Kidney (tissue), 14 donors: ENCODE data around the gene ZNF423. TPM values are rescaled to one million over a fixed set of nuclear protein-coding genes. Genes with fewer than 3 reads are reported as not detected.

ENCODE experiments used
- DNase-seq, 5 donors: peaks; one replicate each; pipeline ENCODE4 v3.0.0-alpha.2; 2013 to 2020
- FAIRE-seq: peaks from 2 replicates; lab custom pipeline; 2012; peaks lifted over from hg19 to GRCh38; lab: Jason Lieb, UNC
- H3K27ac ChIP-seq, 2 donors: one replicate each; pipeline ENCODE4 v1.7.0; 2013; ENCODE audit warnings: low read depth in 2 of 2, low read length in 2 of 2, inconsistent platforms in 1 of 2
- H3K27me3 ChIP-seq: one replicate; pipeline ENCODE4 v1.7.1; 2013; ENCODE audit warnings: low read length, inconsistent platforms; ENCODE audit not compliant: control insufficient read depth, insufficient read depth
- H3K36me3 ChIP-seq, 3 donors: one replicate each; pipeline versions ENCODE4 v1.7.0 to v1.7.1; 2013; ENCODE audit warnings: low read length in 3 of 3, control low read depth in 1 of 3, inconsistent platforms in 1 of 3; ENCODE audit not compliant: insufficient read depth in 3 of 3, control insufficient read depth in 2 of 3
- H3K4me1 ChIP-seq, 3 donors: one replicate each; pipeline versions ENCODE4 v1.7.0 to v1.7.1; 2013; ENCODE audit warnings: low read length in 3 of 3, inconsistent platforms in 1 of 3, low read depth in 1 of 3; ENCODE audit not compliant: control insufficient read depth in 2 of 3, insufficient read depth in 2 of 3
- H3K4me3 ChIP-seq, 3 donors: one replicate each; pipeline versions ENCODE4 v1.7.0 to v1.8.1; 2013; ENCODE audit warnings: low read length in 3 of 3, control low read depth in 1 of 3, inconsistent platforms in 1 of 3
- H3K9ac ChIP-seq, 3 donors: one replicate each; pipeline versions ENCODE4 v1.7.0 to v1.7.1; 2013; ENCODE audit warnings: low read length in 3 of 3, control low read depth in 1 of 3, inconsistent platforms in 1 of 3
- H3K9me3 ChIP-seq, 3 donors: one replicate each; pipeline versions ENCODE4 v1.7.0 to v1.7.1; 2013; ENCODE audit warnings: low read length in 3 of 3, control low read depth in 1 of 3, inconsistent platforms in 1 of 3; ENCODE audit not compliant: control insufficient read depth in 2 of 3, insufficient read depth in 1 of 3
- intact Hi-C: fragments of 100-400 bp; cut with DNase I; formaldehyde crosslinking; loops from one replicate; pipeline ENCODE4 v1.11.1; 2022
- polyA plus RNA-seq: library from polyadenylated mRNA; stranded (reverse); fragments of 350-450 nt; fragmentation: Illumina TruSeq; extraction: RNeasy Lipid Tissue Mini Kit (QIAGEN cat#74804); gene quantifications from one replicate; pipeline ENCODE4 v1.2.3, GENCODE V29; 2014; ENCODE audit warnings: low read depth, low replicate concordance; ENCODE audit not compliant: insufficient read depth
- total RNA-seq: library from RNA; stranded (reverse); fragmentation: NEBNext Ultra II Directional; extraction: Animal tissue kit (Norgen Biotek cat#: 25700); gene quantifications from one replicate; pipeline ENCODE4 v1.2.1, GENCODE V29; 2021
- TF ChIP-seq, protein P1 (sequence below): IDR thresholded peaks from 3 replicates; pipeline ENCODE4 v1.5.1; 2012; ENCODE audit warnings: mild to moderate bottlenecking, moderate library complexity, borderline replicate concordance; ENCODE audit not compliant: insufficient read depth; ENCODE audit errors: extremely low read depth
- donor health status: control.
- donor health status: control.
- donor health status: control.
- donor health status: control.
- donor health status: control.
- donor health status: DM: yes; HTN: yes; CAD: no.
- donor health status: Normal renal cell carcinoma (clear cell type).

ZNF423 gene
- total and polyA plus RNA-seq, 2 donors from 2014 or later, result 2.0 to 8.4 TPM

GRCh38 chr16:49464877-49465504 lies 390.9 kb downstream of the ZNF423 start:
- Histone ChIP-seq H3K4me3 (no peak overlapping the region), H3K9me3 (no peaks in the 10 kb centered on the region), H3K27ac (no peak overlapping the region), H3K9ac (no peak overlapping the region), H3K36me3 (no peaks in the 10 kb centered on the region), H3K4me1 (no peaks in the 10 kb centered on the region), H3K27me3 (peaks cover 2% of the 10 kb centered on the region)
- DNase-seq (peak in 4 of 5 donors; percentile 55 to 71 (median 68)), FAIRE-seq (no peak)
- TF ChIP-seq, protein P1, sequence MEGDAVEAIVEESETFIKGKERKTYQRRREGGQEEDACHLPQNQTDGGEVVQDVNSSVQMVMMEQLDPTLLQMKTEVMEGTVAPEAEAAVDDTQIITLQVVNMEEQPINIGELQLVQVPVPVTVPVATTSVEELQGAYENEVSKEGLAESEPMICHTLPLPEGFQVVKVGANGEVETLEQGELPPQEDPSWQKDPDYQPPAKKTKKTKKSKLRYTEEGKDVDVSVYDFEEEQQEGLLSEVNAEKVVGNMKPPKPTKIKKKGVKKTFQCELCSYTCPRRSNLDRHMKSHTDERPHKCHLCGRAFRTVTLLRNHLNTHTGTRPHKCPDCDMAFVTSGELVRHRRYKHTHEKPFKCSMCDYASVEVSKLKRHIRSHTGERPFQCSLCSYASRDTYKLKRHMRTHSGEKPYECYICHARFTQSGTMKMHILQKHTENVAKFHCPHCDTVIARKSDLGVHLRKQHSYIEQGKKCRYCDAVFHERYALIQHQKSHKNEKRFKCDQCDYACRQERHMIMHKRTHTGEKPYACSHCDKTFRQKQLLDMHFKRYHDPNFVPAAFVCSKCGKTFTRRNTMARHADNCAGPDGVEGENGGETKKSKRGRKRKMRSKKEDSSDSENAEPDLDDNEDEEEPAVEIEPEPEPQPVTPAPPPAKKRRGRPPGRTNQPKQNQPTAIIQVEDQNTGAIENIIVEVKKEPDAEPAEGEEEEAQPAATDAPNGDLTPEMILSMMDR, result no peak
- intact Hi-C loops, result no loop called here

GRCh38 chr16:49464093-49464492 lies 391.8 kb downstream of the ZNF423 start:
- Histone ChIP-seq H3K4me3 (no peak overlapping the region), H3K27ac (no peak overlapping the region), H3K27me3 (peaks cover 2% of the 10 kb centered on the region), H3K36me3 (no peaks in the 10 kb centered on the region), H3K9me3 (no peaks in the 10 kb centered on the region), H3K9ac (no peak overlapping the region), H3K4me1 (no peaks in the 10 kb centered on the region)
- TF ChIP-seq, protein P1, result no peak
- DNase-seq (peak in 2 of 5 donors; percentile 5 to 32), FAIRE-seq (no peak)
- intact Hi-C loops, result no loop called here

DNA sequence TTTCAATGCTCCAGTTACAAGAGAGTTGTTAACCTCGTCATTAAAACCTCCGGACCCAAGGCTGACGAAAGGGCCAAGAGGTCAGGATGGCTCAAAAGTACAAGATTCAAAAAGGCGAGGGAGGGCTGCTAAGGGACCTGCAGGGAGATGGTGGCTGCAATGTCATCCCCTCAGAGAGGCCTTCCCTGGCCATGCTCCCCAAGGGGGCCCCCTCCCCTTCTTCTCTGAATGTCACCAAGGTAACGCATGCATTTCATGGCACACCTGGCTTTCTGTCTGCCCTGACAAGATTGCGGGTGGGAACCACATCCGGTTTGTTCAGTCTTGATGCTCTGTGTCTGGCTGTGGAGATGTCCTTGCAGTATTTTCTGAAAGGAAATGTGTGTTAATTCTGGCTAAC lies 392.4 kb downstream of the ZNF423 start:
- Histone ChIP-seq H3K4me3 (no peak overlapping the region), H3K9ac (no peak overlapping the region), H3K27me3 (peaks cover 2% of the 10 kb centered on the region), H3K9me3 (no peaks in the 10 kb centered on the region), H3K36me3 (no peaks in the 10 kb centered on the region), H3K4me1 (no peaks in the 10 kb centered on the region), H3K27ac (no peak overlapping the region)
- FAIRE-seq (no peak), DNase-seq (peak in 4 of 5 donors; percentile 50 to 63 (median 60))
- TF ChIP-seq, protein P1, result no peak
- intact Hi-C loops, result no loop called here
